Measurements from ENCODE around the gene NOD1.
"Not testable (repeated sequence)": the region's sequence is repeated elsewhere in the genome, so short reads cannot be mapped to it uniquely, and the experiment has no call there.

The NOD1 gene

GRCh38 chr7:30511973-30512662 is 33.5 kb upstream of the NOD1 start:
- no peaks in the 10 kb centered on the region for H3K4me1 ChIP-seq (ENCODE audit: low read depth, poor library complexity, severe bottlenecking)
- H3K9ac ChIP-seq, result no peak overlapping the region
- H3K36me3 ChIP-seq (ENCODE audit: insufficient read depth), result no peaks in the 10 kb centered on the region
- H2AFZ ChIP-seq (ENCODE audit: low read depth), result no peak overlapping the region
- TF ChIP-seq CTCF (conservative IDR thresholded peaks at IDR 0.05; ENCODE audit: low read depth, low read length), result no peak
- H3K27ac ChIP-seq, result no peak overlapping the region
- H3K79me2 ChIP-seq (ENCODE audit: insufficient read depth, low read depth), result no peaks in the 10 kb centered on the region
- H3K4me3 ChIP-seq (IDR thresholded peaks at IDR 0.05; ENCODE audit: insufficient read depth, low read depth, low read length), result no peak overlapping the region
- no peaks in the 10 kb centered on the region for H3K27me3 ChIP-seq (ENCODE audit: insufficient read depth, low read depth)
- H4K20me1 ChIP-seq (ENCODE audit: insufficient read depth), result no peaks in the 10 kb centered on the region
- H3K4me2 ChIP-seq, result no peak overlapping the region

GRCh38 chr7:30511494-30511893 is 32.9 kb upstream of the NOD1 start:
- H3K4me1 ChIP-seq (ENCODE audit: low read depth, poor library complexity, severe bottlenecking), result no peaks in the 10 kb centered on the region
- H3K27me3 ChIP-seq (ENCODE audit: insufficient read depth, low read depth), result no peaks in the 10 kb centered on the region
- no peak overlapping the region for H3K9ac ChIP-seq
- no peak for TF ChIP-seq CTCF (conservative IDR thresholded peaks at IDR 0.05; ENCODE audit: low read depth, low read length)
- no peak overlapping the region for H3K4me2 ChIP-seq
- H2AFZ ChIP-seq (ENCODE audit: low read depth), result no peak overlapping the region
- H4K20me1 ChIP-seq (ENCODE audit: insufficient read depth), result no peaks in the 10 kb centered on the region
- H3K4me3 ChIP-seq (IDR thresholded peaks at IDR 0.05; ENCODE audit: insufficient read depth, low read depth, low read length), result no peak overlapping the region
- H3K36me3 ChIP-seq (ENCODE audit: insufficient read depth), result no peaks in the 10 kb centered on the region
- no peak overlapping the region for H3K27ac ChIP-seq
- H3K79me2 ChIP-seq (ENCODE audit: insufficient read depth, low read depth), result no peaks in the 10 kb centered on the region

- Histone ChIP-seq H3K79me2 (ENCODE audit: insufficient read depth, low read depth) (no peaks in the 10 kb centered on the region), H3K4me2 (no peak overlapping the region), H3K36me3 (ENCODE audit: insufficient read depth) (no peaks in the 10 kb centered on the region), H3K4me3 (IDR thresholded peaks at IDR 0.05; ENCODE audit: insufficient read depth, low read depth, low read length) (no peak overlapping the region), H2AFZ (ENCODE audit: low read depth) (no peak overlapping the region), H3K27ac (no peak overlapping the region), H3K9ac (no peak overlapping the region), H4K20me1 (ENCODE audit: insufficient read depth) (no peaks in the 10 kb centered on the region), H3K4me1 (ENCODE audit: low read depth, poor library complexity, severe bottlenecking) (peaks cover 3% of the 10 kb centered on the region), H3K27me3 (ENCODE audit: insufficient read depth, low read depth) (no peaks in the 10 kb centered on the region)
- peak; percentile 92 for TF ChIP-seq CTCF (conservative IDR thresholded peaks at IDR 0.05; ENCODE audit: low read depth, low read length)
These were observed 31.8 kb upstream of the NOD1 start for GRCh38 chr7:30510124-30511075.

GRCh38 chr7:30509171-30509857 is 30.7 kb upstream of the NOD1 start:
- not testable (repeated sequence) for H3K27ac ChIP-seq; H3K9ac ChIP-seq; H3K36me3 ChIP-seq (ENCODE audit: insufficient read depth); H3K27me3 ChIP-seq (ENCODE audit: insufficient read depth, low read depth); H2AFZ ChIP-seq (ENCODE audit: low read depth); H3K4me2 ChIP-seq; H3K79me2 ChIP-seq (ENCODE audit: insufficient read depth, low read depth); H3K4me3 ChIP-seq (IDR thresholded peaks at IDR 0.05; ENCODE audit: insufficient read depth, low read depth, low read length); H3K4me1 ChIP-seq (ENCODE audit: low read depth, poor library complexity, severe bottlenecking); H4K20me1 ChIP-seq (ENCODE audit: insufficient read depth)

- not testable (repeated sequence) for H3K4me2 ChIP-seq; H3K36me3 ChIP-seq (ENCODE audit: insufficient read depth); H2AFZ ChIP-seq (ENCODE audit: low read depth); H3K27me3 ChIP-seq (ENCODE audit: insufficient read depth, low read depth); H3K4me3 ChIP-seq (IDR thresholded peaks at IDR 0.05; ENCODE audit: insufficient read depth, low read depth, low read length); H4K20me1 ChIP-seq (ENCODE audit: insufficient read depth); H3K9ac ChIP-seq; H3K27ac ChIP-seq
- H3K4me1 ChIP-seq (ENCODE audit: low read depth, poor library complexity, severe bottlenecking), result peaks cover 16% of the 10 kb centered on the region
- peaks cover 18% of the 10 kb centered on the region for H3K79me2 ChIP-seq (ENCODE audit: insufficient read depth, low read depth)
These were observed 28.8 kb upstream of the NOD1 start for GRCh38 chr7:30507346-30507900.
